Thyroid gland (tissue), 4 donors: ENCODE data around the gene TNIK. TPM values are rescaled to one million over a fixed set of nuclear protein-coding genes. Genes with fewer than 3 reads are reported as not detected.

ENCODE experiments used
- DNase-seq, 2 donors: peaks; one replicate each; pipeline ENCODE4 v3.0.0-alpha.2; 2019
- H3K27ac ChIP-seq, 3 donors: fragments of 200-600 bp; sonication (generic); 1 replicate in 2 of 3; 2 replicates in 1 of 3; pipeline ENCODE4 v1.5.1; 2016 to 2019; ENCODE audit warnings: mild to moderate bottlenecking in 1 of 3, moderate library complexity in 1 of 3
- H3K27me3 ChIP-seq: fragments of 200-600 bp; sonication (generic); one replicate; pipeline ENCODE4 v1.5.1; 2019
- H3K36me3 ChIP-seq, 2 donors: fragments of 200-600 bp; sonication (generic); one replicate each; pipeline ENCODE4 v1.5.1; 2016 to 2019
- H3K4me1 ChIP-seq, 2 donors: fragments of 200-600 bp; sonication (generic); one replicate each; pipeline ENCODE4 v1.5.1; 2017 to 2019
- H3K4me3 ChIP-seq, 3 donors: fragments of 200-600 bp; sonication (generic); replicated peaks in 1 of 3; 1 replicate in 2 of 3; 2 replicates in 1 of 3; pipeline ENCODE4 v1.5.1; 2016; ENCODE audit warnings: mild to moderate bottlenecking in 1 of 3
- H3K9me3 ChIP-seq: fragments of 200-600 bp; sonication (generic); one replicate; pipeline ENCODE4 v1.5.1; 2017
- CTCF ChIP-seq, 6 experiments: fragments of 200-600 bp in 3 of 6; fragments of 450-650 bp in 3 of 6; sonication (generic) in 3 of 6; IDR thresholded peaks; one replicate each; pipeline ENCODE4 v1.5.1; 2016 to 2019; ENCODE audit warnings: antibody characterized with exemption in 6 of 6, mild to moderate bottlenecking in 2 of 6, inconsistent platforms in 1 of 6, moderate library complexity in 1 of 6
- POLR2A ChIP-seq, 2 donors: fragments of 450-650 bp; IDR thresholded peaks; one replicate each; pipeline ENCODE4 v1.6.1; 2017; ENCODE audit warnings: antibody characterized with exemption in 2 of 2, mild to moderate bottlenecking in 2 of 2, moderate library complexity in 1 of 2
- WGBS, 2 donors: methylation state at CpG; one replicate each; pipeline ENCODE4 v1.1.5; 2017; 5-methylcytosine and 5-hydroxymethylcytosine counted together
- intact Hi-C: fragments of 100-400 bp; cut with DNase I; formaldehyde crosslinking; loops from one replicate; pipeline ENCODE4 v1.15.1; 2023
- total RNA-seq, 4 donors: library from RNA; depleted of rRNA; stranded (reverse); fragments of >200 nt; gene quantifications; one replicate each; pipeline ENCODE4 v1.2.3, GENCODE V29; 2016

The TNIK gene
- total RNA-seq, 4 donors from 2014 or later, result 29.7 to 84.1 (median 48.9) TPM

- no peaks in the 10 kb centered on the region for H3K36me3 ChIP-seq
- DNase-seq, result no peak
- H3K4me3 ChIP-seq, result no peak overlapping the region
- H3K9me3 ChIP-seq, result no peaks in the 10 kb centered on the region
- intact Hi-C loops, result no loop called here
- H3K4me1 ChIP-seq, result peaks cover 3 to 5% of the 10 kb centered on the region in 2 donors
- 86 to 89% methylated on average over 3 of the region's 3 CpGs for WGBS, 2 donors
- no peak overlapping the region for H3K27ac ChIP-seq
- no peak for TF ChIP-seq POLR2A (IDR thresholded peaks at IDR 0.05)
- no peaks in the 10 kb centered on the region for H3K27me3 ChIP-seq
These were observed 260.8 kb downstream of the TNIK start for GRCh38 chr3:171199473-171199829.

DNA sequence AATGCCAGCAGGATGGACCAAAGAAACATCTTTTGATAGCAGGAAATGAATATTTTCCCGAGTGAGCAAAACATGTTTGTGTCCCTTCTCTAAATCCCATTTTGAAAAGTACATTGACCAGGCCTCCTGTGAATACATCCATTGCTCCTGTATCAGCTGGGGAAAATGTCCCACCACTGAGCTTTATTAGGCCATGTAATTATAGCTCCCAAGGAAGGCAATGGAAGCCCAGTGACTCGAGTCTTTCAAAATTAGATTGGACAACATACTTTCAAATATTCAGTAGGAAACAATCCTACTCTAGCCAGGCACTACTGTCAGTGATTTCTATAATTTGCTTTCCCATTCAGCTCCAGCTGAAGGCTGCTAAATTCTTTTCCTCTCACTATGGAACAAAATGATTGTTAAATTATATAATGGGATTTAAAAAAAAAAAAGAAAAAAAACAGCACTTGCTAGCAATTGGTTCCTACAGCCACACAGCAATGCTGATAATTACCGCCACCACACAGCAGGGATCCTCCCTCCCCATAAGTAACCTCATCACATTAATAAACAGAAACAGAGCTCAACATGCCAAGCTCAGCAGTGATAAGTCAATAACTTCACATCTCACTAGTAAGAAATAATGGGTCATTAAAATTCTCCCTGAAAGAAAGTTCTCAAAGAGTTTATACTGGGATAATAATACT lies 261.3 kb downstream of the TNIK start:
- 80 to 91% methylated on average over 3 of the region's 3 CpGs for WGBS, 2 donors
- TF ChIP-seq CTCF (IDR thresholded peaks at IDR 0.05), result no peak
- TF ChIP-seq POLR2A (IDR thresholded peaks at IDR 0.05), result no peak
- Histone ChIP-seq H3K9me3 (no peaks in the 10 kb centered on the region), H3K27ac (no peak overlapping the region), H3K4me1 (peaks cover 3 to 5% of the 10 kb centered on the region in 2 donors), H3K4me3 (no peak overlapping the region), H3K27me3 (no peaks in the 10 kb centered on the region), H3K36me3 (no peaks in the 10 kb centered on the region)
- DNase-seq, result no peak
- intact Hi-C loops, result no loop called here

DNA sequence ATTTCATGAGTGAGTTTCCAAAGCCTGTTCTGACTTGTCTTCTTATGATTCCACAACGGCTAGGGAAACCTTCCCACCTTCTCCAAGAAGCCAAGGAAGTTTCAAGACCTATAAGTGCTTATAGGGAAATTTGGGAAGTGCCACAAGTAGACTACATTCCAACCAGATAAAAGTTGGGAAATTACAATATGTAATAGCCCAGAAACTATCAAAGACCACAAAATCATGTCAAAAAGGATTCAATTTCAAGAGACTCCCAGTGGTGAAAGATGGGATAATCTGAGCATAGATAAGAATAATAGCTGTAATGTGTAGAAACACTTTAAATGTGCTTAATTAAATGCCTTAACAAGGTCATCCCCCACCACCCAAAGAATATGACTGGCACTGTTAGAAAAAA lies 264.5 kb downstream of the TNIK start:
- Histone ChIP-seq H3K27me3 (no peaks in the 10 kb centered on the region), H3K4me1 (peaks cover 3 to 5% of the 10 kb centered on the region in 2 donors), H3K4me3 (no peak overlapping the region), H3K36me3 (no peaks in the 10 kb centered on the region), H3K27ac (no peak overlapping the region), H3K9me3 (no peaks in the 10 kb centered on the region)
- TF ChIP-seq POLR2A (IDR thresholded peaks at IDR 0.05) (no peak), CTCF (IDR thresholded peaks at IDR 0.05) (no peak)
- 92 to 94% methylated on average over 1 of the region's 1 CpG for WGBS, 2 donors
- DNase-seq, result no peak
- intact Hi-C loops, result no loop called here

DNA sequence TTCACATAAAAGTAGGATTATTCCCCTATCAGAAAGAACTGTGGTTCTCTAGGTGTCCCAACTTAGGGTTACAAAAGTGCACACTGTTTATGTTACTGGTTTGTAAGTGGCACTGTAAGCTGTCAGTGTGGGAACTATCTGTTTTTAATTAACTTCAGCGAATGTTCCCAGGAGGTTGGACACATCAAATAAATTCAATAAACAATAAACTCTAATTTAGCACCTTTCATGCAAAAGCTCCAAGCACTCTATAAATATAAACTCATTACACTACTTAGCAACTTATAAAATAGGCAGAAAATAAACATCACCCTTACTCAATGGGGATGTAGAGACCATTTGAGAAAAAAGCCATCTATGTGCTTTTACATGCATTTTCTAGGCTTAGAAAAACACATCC lies 265.2 kb downstream of the TNIK start:
- no peak for DNase-seq
- H3K36me3 ChIP-seq, result no peaks in the 10 kb centered on the region
- peaks cover 0 to 3% of the 10 kb centered on the region in 2 donors for H3K4me1 ChIP-seq
- H3K9me3 ChIP-seq, result no peaks in the 10 kb centered on the region
- TF ChIP-seq CTCF (IDR thresholded peaks at IDR 0.05), result no peak
- TF ChIP-seq POLR2A (IDR thresholded peaks at IDR 0.05), result no peak
- H3K4me3 ChIP-seq, result no peak overlapping the region
- no peaks in the 10 kb centered on the region for H3K27me3 ChIP-seq
- 88 to 91% methylated on average over 1 of the region's 1 CpG for WGBS, 2 donors
- intact Hi-C loops, result no loop called here
- H3K27ac ChIP-seq, result no peak overlapping the region

DNA sequence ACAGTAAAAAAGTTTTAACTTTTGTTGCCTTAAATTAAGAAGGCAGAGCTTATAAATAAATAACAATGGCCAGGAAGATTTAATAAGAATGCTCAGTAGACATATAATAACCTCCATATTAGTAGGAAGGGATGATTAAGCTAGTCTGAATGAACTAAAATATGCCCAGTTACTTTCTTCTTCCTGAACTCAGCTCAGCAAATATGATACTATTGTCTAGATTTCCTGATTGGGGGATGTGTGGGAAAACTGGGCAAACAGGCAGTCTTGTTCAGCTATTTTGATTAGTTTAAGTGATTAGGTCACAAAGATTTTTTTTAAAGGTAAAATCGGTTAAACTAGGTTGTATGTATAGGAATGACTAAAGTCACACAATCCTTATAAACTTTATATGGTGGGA lies 266.5 kb downstream of the TNIK start:
- intact Hi-C loops, result no loop called here
- Histone ChIP-seq H3K4me1 (no peaks in the 10 kb centered on the region), H3K27me3 (no peaks in the 10 kb centered on the region), H3K36me3 (no peaks in the 10 kb centered on the region), H3K4me3 (no peak overlapping the region), H3K27ac (no peak overlapping the region), H3K9me3 (no peaks in the 10 kb centered on the region)
- 78 to 82% methylated on average over 1 of the region's 1 CpG for WGBS, 2 donors
- no peak for DNase-seq
- no peak for TF ChIP-seq CTCF (IDR thresholded peaks at IDR 0.05)
